B cell (primary cell): ENCODE data around the gene TXNDC15.

ENCODE experiments used
- CTCF ChIP-seq: fragments of 200-600 bp; IDR thresholded peaks from one replicate; pipeline ENCODE4 v1.8.0; 2022; ENCODE audit warnings: antibody characterized with exemption, mild to moderate bottlenecking
- EZH2 ChIP-seq: IDR thresholded peaks from 2 replicates; pipeline ENCODE4 v1.6.1; 2012; ENCODE audit warnings: borderline replicate concordance, low read depth, mild to moderate bottlenecking, moderate library complexity, low read length; ENCODE audit not compliant: insufficient read depth, poor library complexity, severe bottlenecking

GRCh38 chr5:134934202-134934601, 60.0 kb downstream of the TXNDC15 start:
- TF ChIP-seq CTCF (no peak), EZH2 (no peak)
